HG03565 (cell line): ENCODE results near the gene DTNB.
"Not testable (repeated sequence)": the region's sequence is repeated elsewhere in the genome, so short reads cannot be mapped to it uniquely, and the experiment has no call there.

ENCODE experiments used
- ATAC-seq: cut with Tn5 transposase; IDR thresholded peaks from one replicate; pipeline ENCODE4 v1.9.1; 2021; ENCODE audit warnings: mild to moderate bottlenecking, moderate library complexity; ENCODE audit not compliant: unreplicated experiment

DTNB gene

GRCh38 chr2:25424426-25425028 lies 248.8 kb downstream of the DTNB start:
- ATAC-seq: no peak

- ATAC-seq: peak; percentile 26
These were observed 251.5 kb downstream of the DTNB start for GRCh38 chr2:25421820-25422411.

GRCh38 chr2:25421289-25421688 lies 252.1 kb downstream of the DTNB start:
- ATAC-seq: no peak

- peak; percentile 32 for ATAC-seq
These were observed 252.5 kb downstream of the DTNB start for GRCh38 chr2:25420820-25421237.

- peak; percentile 60 for ATAC-seq
These were observed 253.6 kb downstream of the DTNB start for GRCh38 chr2:25419678-25420242.

GRCh38 chr2:25418944-25419677 lies 254.3 kb downstream of the DTNB start:
- ATAC-seq: no peak

GRCh38 chr2:25417715-25418369 lies 255.5 kb downstream of the DTNB start:
- no peak for ATAC-seq

GRCh38 chr2:25416674-25417073 lies 256.7 kb downstream of the DTNB start:
- ATAC-seq: no peak

- ATAC-seq: no peak
These were observed 258.6 kb downstream of the DTNB start for GRCh38 chr2:25414781-25415180.

GRCh38 chr2:25413409-25413808 lies 260.0 kb downstream of the DTNB start:
- ATAC-seq: not testable (repeated sequence)

GRCh38 chr2:25411753-25412152 lies 261.6 kb downstream of the DTNB start:
- ATAC-seq: no peak

GRCh38 chr2:25411281-25411680 lies 262.1 kb downstream of the DTNB start:
- no peak for ATAC-seq

GRCh38 chr2:25410370-25410769 lies 263.0 kb downstream of the DTNB start:
- no peak for ATAC-seq

- ATAC-seq: no peak
These were observed 263.9 kb downstream of the DTNB start for GRCh38 chr2:25409468-25409867.

- ATAC-seq: no peak
These were observed 264.3 kb downstream of the DTNB start for GRCh38 chr2:25409044-25409443.

GRCh38 chr2:25405611-25406295 lies 267.6 kb downstream of the DTNB start:
- ATAC-seq: no peak

- ATAC-seq: peak; percentile 53
These were observed 270.1 kb downstream of the DTNB start for GRCh38 chr2:25403120-25403760.

- ATAC-seq: peak; percentile 28
These were observed 270.9 kb downstream of the DTNB start for GRCh38 chr2:25402477-25402876.

- no peak for ATAC-seq
These were observed 271.9 kb downstream of the DTNB start for GRCh38 chr2:25401307-25402026.
